Activated effector memory CD4-positive, alpha-beta T cell treated with anti-CD3 and anti-CD28 coated beads, Interleukin-2, amount 50 U/mL, for 16 hours (primary cell): ENCODE results near the gene TDP1.

Experiments
- DNase-seq: peaks from one replicate; pipeline ENCODE4 v3.0.0-alpha.2; 2020

TDP1 gene

DNA sequence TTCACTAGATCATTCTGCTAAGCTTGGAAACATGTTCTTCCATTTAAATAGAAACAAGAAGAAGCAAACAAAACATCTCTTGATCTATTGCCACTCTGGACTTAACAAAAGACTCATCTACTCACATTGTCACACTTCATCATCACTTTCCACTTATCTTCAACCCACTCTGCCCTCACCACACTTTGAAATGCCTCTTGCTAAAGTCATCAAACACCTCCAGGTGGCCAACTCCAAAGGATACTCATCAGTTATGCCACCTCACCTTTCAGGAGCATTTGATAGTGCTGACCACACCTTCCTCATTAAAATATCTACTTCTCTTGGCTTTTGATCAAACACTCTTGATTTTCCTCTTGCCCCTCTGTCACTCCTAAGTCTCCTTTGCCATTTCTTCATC is 8.4 kb upstream of the TDP1 start:
- DNase-seq: no peak

DNA sequence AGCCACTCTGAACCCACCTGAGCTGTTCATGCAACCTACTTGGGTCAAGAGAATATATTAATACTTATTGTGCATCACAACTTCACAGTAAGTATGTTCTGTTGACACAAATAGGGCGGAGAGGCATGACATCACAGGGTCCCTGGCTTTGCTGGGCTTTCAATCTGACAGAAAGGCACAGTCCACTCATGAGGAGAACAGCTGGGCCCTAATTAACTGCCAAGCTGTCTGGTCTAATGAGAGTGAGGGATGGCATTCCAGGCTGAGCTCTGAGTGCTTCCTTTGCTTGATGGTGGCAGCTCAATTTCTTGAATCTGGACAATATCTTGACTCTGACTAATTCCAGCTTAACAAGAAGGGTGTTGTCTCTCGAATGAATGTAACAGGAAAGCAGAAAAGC is 3.2 kb upstream of the TDP1 start:
- no peak for DNase-seq

- no peak for DNase-seq
These were observed 2.1 kb upstream of the TDP1 start for GRCh38 chr14:89953602-89954001.

DNA sequence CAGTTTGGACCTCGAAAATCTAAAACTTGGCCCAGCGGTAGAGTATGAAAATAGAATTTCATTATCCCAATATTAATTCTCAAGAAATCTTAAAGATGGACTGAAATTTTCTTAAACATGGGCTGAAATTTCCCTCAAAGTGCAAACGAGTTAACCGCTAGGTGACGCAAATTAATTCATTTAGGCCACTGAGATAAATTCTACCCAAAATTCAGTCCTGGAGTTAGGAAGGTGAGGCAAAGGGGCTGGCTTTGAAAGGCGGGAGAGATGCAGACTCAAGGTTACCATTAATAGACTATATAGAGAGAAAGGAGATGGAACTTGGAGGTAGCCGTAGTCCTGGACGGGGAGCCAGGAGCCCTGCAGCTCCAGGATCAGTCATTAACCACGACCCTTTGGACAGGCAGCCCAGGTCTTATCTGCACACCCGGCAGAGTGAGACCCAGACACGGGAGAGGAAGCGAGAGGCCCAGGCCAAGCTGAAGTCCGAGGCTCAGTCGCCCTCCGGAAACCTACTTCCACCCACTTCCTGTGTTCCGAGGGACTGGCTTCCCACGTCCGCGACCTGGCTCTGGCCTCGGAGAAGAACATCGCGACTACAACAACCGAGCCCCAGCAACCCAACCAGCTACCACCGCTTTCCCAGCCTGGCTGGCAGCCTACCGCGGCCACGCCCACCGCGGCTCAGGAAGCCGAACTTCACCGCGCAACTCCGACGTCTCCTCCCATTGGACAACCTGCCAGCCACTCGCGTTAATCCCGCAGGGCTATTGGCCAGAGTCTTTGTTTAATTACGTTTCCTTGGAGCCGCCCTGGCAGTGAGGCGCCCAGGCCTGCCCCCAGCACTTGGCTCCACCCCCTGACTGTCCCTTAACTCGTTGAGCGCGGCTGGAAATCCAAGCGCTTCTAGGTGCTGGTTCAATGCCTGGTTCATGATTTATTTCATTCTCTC is 1.4 kb upstream of the TDP1 start, which contains the start of gene EFCAB11:
Gene EFCAB11 (minus strand): TSS at position 661 of the 952 bp plus-strand sequence. CDS start 70 bp downstream, at position 591.
- DNase-seq: peak; percentile 98

DNA sequence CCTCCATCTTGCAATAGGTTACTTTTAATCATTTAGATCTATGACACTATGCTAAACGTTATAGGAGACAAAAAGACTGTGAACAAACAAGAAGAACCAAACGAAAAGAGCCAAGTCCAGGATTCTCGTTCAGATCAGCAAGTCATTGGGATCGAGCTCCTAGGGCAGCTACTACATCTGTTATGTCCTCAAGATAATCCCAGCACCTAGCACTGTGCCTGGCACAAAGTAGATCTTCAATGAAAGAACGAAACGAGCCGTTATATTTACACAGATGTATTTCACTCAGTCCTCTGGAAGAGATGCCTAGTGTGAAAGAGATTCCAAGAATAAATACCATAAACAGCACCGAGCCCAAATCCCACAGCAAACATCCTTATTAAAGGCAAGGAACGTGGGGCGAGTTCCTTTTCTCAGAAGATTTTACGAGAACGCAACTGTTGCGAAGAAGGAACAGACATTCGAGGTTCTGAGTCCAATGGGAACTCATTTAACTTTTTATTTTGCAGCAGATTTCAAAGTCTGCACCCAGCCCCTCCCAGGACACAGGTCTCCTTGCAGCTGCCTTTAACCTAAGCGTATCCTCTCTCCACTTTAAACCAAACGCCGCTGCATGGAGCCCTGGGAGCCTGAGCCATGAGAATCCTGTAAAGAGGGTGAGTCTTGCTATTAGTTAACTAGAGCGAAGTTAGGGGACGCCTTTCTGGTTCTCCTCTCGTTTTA is 544 bp upstream of the TDP1 start:
- DNase-seq: no peak

DNA sequence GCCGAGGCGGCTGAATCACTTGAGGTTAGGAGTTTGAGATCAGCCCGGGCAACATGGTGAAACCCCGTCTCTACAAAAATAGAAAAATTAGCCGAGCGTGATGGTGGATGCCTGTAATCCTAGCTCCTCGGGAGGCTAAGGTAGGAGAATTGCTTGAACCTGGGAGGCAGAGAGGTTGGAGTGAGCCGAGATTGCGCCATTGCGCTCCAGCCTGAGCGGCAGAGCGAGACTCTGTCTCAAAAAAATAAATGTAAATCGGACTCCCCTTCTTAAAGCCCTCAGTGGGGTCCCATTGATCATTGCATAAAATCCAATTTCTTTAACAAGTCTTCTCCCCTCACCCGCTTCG is 908 bp downstream of the TDP1 start:
- DNase-seq: no peak

GRCh38 chr14:89957376-89957775 is 1.6 kb downstream of the TDP1 start:
- DNase-seq: no peak

DNA sequence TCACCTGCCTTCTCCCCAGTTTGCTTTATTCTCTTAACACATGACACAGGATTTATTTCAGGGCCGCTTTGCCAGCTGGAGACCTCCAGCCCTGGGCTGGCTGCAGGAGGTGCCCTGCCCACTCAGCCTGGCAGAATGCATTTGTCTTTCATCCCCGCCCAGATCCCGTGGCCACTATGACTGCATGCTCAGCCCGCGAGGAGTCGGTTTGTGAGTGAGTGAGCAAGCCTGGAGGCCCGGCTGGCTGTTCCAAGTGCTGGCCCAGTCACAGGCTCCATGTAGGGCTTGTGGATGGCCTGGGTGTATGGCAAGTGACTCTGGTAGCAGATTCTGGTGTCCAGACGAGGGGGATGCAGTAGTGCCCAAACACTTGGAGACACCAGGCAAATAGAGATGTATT is 2.1 kb downstream of the TDP1 start:
- DNase-seq: no peak

GRCh38 chr14:89958966-89959365 is 3.2 kb downstream of the TDP1 start:
- no peak for DNase-seq

GRCh38 chr14:89959853-89960445 is 4.2 kb downstream of the TDP1 start:
- DNase-seq: no peak

DNA sequence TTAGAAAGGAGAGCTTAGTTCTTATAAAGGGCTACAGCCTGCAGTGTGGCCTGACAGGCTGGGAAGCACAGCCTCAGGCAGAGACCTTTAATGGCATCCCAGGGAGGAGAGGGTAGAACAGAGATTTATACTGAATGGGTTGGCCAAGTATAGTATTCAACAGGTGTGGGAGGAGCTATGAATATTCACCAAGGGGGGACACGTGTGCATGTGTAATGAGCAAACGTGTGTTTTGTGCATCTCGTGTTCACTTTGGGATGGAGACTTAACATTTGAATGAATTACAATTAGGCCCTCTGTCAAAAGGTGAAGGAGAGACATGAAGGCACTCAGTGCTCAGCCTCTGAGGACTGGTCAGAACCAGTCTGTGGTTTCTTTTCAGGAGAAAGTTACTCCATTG is 5.2 kb downstream of the TDP1 start:
- DNase-seq: no peak

DNA sequence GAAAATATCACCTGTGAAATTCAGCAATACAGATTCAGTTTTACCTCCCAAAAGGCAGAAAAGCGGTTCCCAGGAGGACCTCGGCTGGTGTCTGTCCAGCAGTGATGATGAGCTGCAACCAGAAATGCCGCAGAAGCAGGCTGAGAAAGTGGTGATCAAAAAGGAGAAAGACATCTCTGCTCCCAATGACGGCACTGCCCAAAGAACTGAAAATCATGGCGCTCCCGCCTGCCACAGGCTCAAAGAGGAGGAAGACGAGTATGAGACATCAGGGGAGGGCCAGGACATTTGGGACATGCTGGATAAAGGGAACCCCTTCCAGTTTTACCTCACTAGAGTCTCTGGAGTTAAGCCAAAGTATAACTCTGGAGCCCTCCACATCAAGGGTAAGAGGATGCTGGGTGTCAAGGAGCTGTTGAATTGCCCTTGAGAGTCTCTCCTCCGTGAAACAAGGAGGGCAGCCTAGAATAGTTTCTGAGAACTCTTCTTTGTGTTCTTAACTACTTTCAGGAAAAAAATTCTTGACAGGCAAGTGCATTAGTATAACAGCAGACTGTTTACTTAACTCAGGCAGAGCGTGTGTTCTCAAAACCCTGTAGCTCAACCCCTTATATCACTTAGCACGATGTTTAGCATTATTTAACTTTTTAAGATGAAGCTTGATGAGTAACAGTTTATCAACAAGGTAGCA is 7.7 kb downstream of the TDP1 start:
- DNase-seq: no peak

DNA sequence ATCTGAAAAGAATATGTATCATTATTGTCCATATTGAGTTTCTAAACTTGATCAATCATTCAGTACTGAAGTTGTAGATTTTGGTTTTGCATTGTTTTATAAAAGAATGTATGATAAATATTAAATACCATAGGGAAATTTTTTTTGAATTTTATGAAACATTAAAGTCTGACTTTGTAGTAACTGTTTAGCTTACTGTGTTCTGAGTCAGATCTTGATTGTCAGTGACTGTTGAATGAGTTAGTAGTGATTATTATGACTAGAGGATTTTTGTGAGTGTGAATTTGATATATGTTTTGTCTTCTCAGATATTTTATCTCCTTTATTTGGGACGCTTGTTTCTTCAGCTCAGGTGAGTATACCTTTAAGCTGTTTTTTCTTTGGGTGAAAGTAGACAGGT is 10.1 kb downstream of the TDP1 start:
- DNase-seq: no peak

DNA sequence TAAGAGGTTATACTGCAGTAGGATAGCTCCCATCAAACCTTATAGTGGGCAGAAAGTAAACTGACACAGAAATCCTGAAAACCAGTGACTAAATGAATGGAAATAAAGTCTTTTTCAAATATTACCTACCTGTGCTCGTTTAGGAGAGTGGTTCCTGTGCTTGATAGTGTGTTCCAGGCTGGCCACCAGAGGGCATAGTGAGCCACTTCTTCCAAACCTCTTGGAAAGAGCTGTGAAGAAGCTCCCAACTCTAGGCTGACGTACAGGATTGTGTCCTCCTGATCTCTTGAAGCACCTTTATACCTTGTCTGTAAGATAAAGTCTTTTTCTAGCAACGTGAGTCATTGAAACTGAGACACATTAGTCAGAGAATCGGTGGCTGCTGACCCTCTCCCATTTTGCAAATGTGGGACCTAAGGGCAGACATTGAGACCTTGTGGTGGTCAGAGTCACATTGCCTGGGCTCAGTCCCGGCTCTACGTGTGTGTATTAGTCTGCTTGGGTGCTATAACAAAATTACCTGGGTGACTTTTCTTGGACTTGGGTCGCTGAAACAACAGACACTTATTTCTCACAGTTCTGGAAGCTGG is 17.6 kb downstream of the TDP1 start:
- DNase-seq: peak; percentile 80

DNA sequence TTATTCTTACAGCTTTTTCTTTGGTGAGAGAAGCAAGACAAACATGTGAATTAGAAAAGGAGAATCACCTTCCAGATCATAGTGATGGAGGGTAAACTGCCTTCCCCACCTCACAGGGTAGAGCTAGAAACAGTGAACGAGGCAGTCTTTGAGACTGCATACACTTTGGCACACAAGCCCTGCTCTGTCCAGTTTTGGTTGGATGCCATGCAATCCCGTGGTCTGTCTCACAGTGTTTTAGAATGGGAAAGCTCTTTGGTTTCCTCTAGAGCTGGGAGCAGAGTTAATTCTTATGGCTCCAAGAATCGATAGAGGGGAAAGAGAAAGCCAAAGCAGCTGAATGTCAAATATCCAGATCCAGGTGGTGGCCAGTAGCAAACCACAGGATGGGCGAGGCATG is 21.9 kb downstream of the TDP1 start:
- no peak for DNase-seq

DNA sequence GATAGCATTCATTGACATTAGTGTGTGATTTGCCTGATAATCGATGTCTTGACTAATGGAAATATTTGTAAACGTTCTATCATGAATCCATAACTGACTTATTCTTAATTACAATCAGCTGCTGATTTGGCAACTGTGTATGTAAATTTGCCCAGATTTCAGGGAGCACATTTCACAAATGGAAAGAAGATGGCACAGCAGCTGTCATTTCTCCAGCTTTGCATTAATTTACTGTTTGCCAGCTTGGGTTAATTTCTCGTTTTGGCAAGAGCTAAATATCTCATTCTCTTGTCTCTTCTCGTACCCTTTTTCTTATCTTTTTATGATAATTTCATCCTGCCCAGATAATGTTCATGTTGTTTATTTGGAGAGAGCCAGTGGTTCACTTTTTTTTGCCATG is 22.9 kb downstream of the TDP1 start:
- no peak for DNase-seq

- no peak for DNase-seq
These were observed 27.6 kb downstream of the TDP1 start for GRCh38 chr14:89983375-89983774.

DNA sequence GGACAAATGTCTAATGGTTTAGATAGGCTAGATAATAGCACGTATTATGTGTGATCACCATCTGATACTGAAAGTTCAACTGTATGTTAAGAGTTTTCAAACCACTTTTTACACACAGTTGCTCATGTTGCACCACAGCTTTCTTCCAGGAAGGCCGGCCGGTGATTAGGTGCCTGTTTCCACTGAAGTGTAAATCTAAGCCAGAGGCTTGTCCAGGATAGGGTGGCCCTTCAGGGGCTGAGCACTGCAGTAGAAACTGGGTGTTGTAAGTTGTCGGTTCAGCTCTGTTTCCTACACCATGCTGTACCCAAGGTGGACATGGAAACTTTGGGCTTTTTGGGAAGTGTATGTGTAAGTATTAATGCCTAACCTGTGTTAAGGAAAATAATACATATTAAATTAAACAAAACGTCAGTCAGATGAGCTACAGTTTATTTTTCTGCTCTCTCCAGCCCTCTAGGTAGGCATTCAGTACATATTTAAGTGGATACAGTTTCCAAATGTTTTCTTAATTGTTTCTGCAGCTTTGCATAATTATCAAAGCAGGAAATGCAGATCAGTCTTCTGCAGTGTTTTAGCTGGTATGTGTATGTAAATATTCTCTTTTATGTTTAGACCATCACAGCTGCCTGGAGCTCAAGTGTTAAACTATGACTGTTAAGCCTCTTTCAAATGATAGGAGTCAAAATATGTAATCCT is 30.9 kb downstream of the TDP1 start:
- no peak for DNase-seq

DNA sequence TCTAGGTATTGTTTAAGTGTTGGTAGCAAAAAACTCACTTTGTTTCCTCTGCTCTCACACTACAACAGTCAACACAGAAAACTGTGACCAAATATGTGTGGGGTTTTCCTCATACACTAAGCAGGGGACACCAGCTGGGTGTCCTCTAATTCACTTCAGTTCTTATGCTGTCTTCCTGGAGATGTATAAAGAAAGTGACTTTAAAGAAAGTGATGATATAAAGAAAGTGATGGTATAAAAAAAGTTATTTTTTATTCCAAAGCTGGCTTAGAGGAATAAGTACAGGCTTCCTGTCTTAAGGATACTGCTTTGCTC is 31.4 kb downstream of the TDP1 start:
- DNase-seq: no peak

DNA sequence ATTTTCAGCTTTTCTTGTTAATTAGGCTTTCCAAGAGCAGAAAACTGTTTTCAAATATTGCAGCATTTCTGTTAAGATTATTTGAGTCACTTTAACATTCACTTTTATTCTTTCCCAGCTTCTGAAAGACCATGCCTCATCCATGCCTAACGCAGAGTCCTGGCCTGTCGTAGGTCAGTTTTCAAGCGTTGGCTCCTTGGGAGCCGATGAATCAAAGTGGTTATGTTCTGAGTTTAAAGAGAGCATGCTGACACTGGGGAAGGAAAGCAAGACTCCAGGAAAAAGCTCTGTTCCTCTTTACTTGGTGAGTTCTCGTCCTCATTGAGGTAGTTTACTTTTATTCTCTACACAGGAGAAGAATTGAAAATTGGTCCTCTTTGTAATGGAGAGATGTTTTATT is 33.1 kb downstream of the TDP1 start:
- no peak for DNase-seq

GRCh38 chr14:89990218-89990617 is 34.5 kb downstream of the TDP1 start:
- no peak for DNase-seq

GRCh38 chr14:89990623-89991275 is 35.0 kb downstream of the TDP1 start:
- DNase-seq: no peak
